HepG2 (cell line): ENCODE measurements around the gene MFRP. TPM values are rescaled to one million over a fixed set of nuclear protein-coding genes. Genes with fewer than 3 reads are reported as not detected.

ENCODE experiments used
- ATF1 ChIP-seq: IDR thresholded peaks from 2 replicates; pipeline ENCODE4 v1.6.1; 2016; ENCODE audit warnings: mild to moderate bottlenecking, control low read depth
- EP300 ChIP-seq, 3 experiments: sonication (generic) in 1 of 3; formaldehyde crosslinking in 1 of 3; IDR thresholded peaks; 2 replicates each; pipeline versions ENCODE4 v1.5.1 to v1.6.1; 2011 to 2020; ENCODE audit warnings: low read depth in 2 of 3, low read length in 2 of 3, borderline replicate concordance in 1 of 3, improper control_type of control experiment in 1 of 3, mild to moderate bottlenecking in 1 of 3, missing genetic modification reagents in 1 of 3, moderate library complexity in 1 of 3
- JUNB ChIP-seq: sonication (generic); formaldehyde crosslinking; IDR thresholded peaks from 2 replicates; pipeline ENCODE4 v1.8.0; 2022; ENCODE audit warnings: missing genetic modification reagents, mild to moderate bottlenecking, borderline replicate concordance
- KDM2A ChIP-seq: sonication (generic); formaldehyde crosslinking; IDR thresholded peaks from 2 replicates; pipeline ENCODE4 v1.4.0; 2020; ENCODE audit warnings: low read depth, missing genetic modification reagents, borderline replicate concordance
- MAFK ChIP-seq, 2 experiments: IDR thresholded peaks in 1 of 2; conservative IDR thresholded peaks in 1 of 2; 2 replicates each; pipeline ENCODE4 v1.6.1; 2011; ENCODE audit warnings: improper control_type of control experiment in 2 of 2, low read length in 2 of 2
- MEIS1 ChIP-seq: sonication (generic); formaldehyde crosslinking; IDR thresholded peaks from 2 replicates; pipeline ENCODE4 v1.9.0; 2021; ENCODE audit warnings: mild to moderate bottlenecking, missing genetic modification reagents, moderate library complexity, borderline replicate concordance
- MXD4 ChIP-seq: IDR thresholded peaks from 2 replicates; pipeline ENCODE4 v1.6.1; 2016; ENCODE audit warnings: mild to moderate bottlenecking, missing biosample characterization, missing genetic modification reagents
- PAWR ChIP-seq: sonication (generic); formaldehyde crosslinking; IDR thresholded peaks from 2 replicates; pipeline ENCODE4 v1.4.0; 2020; ENCODE audit warnings: missing genetic modification reagents, mild to moderate bottlenecking, borderline replicate concordance
- PAX8 ChIP-seq: sonication (generic); formaldehyde crosslinking; IDR thresholded peaks from 2 replicates; pipeline ENCODE4 v1.8.0; 2022; ENCODE audit warnings: mild to moderate bottlenecking, missing genetic modification reagents, borderline replicate concordance
- PRPF4 ChIP-seq: fragments of 200-400 bp; formaldehyde crosslinking; IDR thresholded peaks from 2 replicates; pipeline ENCODE4 v1.6.1; 2016; ENCODE audit warnings: low read length, low read depth; ENCODE audit not compliant: poor library complexity, severe bottlenecking
- SALL2 ChIP-seq: sonication (generic); formaldehyde crosslinking; IDR thresholded peaks from 2 replicates; pipeline ENCODE4 v1.8.1; 2023; ENCODE audit warnings: mild to moderate bottlenecking, missing genetic modification reagents, inconsistent platforms
- XRCC5 ChIP-seq: fragments of 200-400 bp; formaldehyde crosslinking; optimal IDR thresholded peaks from 2 replicates; pipeline ENCODE3; 2017; ENCODE audit warnings: mild to moderate bottlenecking, low read length
- ZFY ChIP-seq: sonication (generic); formaldehyde crosslinking; IDR thresholded peaks from 2 replicates; pipeline ENCODE4 v1.4.0; 2020; ENCODE audit warnings: missing genetic modification reagents
- ZNF292 ChIP-seq: sonication (generic); formaldehyde crosslinking; IDR thresholded peaks from 2 replicates; pipeline ENCODE4 v1.8.1; 2022; ENCODE audit warnings: mild to moderate bottlenecking, low read depth, missing genetic modification reagents, borderline replicate concordance
- ZNF510 ChIP-seq: sonication (generic); formaldehyde crosslinking; IDR thresholded peaks from 2 replicates; pipeline ENCODE4 v1.4.0; 2020; ENCODE audit warnings: low read depth, mild to moderate bottlenecking, missing genetic modification reagents
- ZNF615 ChIP-seq: sonication (generic); formaldehyde crosslinking; IDR thresholded peaks from 2 replicates; pipeline ENCODE4 v1.5.0; 2020; ENCODE audit warnings: mild to moderate bottlenecking, missing genetic modification reagents, borderline replicate concordance
- polyA plus RNA-seq, 8 experiments: library from polyadenylated mRNA; depleted of rRNA in 3 of 8; stranded (reverse) in 7 of 8; unstranded in 1 of 8; fragments of >200 nt; fragmentation: Illumina TruSeq in 4 of 8; extraction: Trizol in 4 of 8; gene quantifications; 2 replicates each; pipeline versions ENCODE4 v1.2.1 to v1.2.3, GENCODE V29; 2011 to 2016; ENCODE audit warnings: low read depth in 4 of 8, missing spikeins in 1 of 8, mixed read lengths in 1 of 8; ENCODE audit not compliant: insufficient read depth in 1 of 8
- total RNA-seq, 5 experiments: library from RNA; depleted of rRNA; stranded (reverse); fragments of >200 nt; fragmentation: Illumina TruSeq; extraction: Trizol; gene quantifications; 2 replicates each; pipeline ENCODE4 v1.2.3, GENCODE V29; 2016; ENCODE audit warnings: low read depth in 1 of 5
- TF ChIP-seq, protein P1 (sequence below): sonication (generic); formaldehyde crosslinking; IDR thresholded peaks from 2 replicates; pipeline ENCODE4 v1.8.1; 2023; ENCODE audit warnings: mild to moderate bottlenecking, moderate library complexity, missing genetic modification reagents
- TF ChIP-seq, protein P2 (sequence below), 2 experiments: sonication (generic) in 1 of 2; formaldehyde crosslinking in 1 of 2; IDR thresholded peaks; 2 replicates each; pipeline versions ENCODE4 v1.4.0 to v1.6.1; 2016 to 2020; ENCODE audit warnings: borderline replicate concordance in 1 of 2, low read depth in 1 of 2, mild to moderate bottlenecking in 1 of 2, missing genetic modification reagents in 1 of 2
- TF ChIP-seq, protein P3 (sequence below): sonication (generic); formaldehyde crosslinking; conservative IDR thresholded peaks from 2 replicates; pipeline ENCODE4 v1.4.0; 2020; ENCODE audit warnings: mild to moderate bottlenecking, missing genetic modification reagents, moderate library complexity

MFRP gene
- total and polyA plus RNA-seq, 2 of the 13 experiments (the other 11 are each of a cell fraction or from before 2014, with no cell fraction given): not detected

DNA sequence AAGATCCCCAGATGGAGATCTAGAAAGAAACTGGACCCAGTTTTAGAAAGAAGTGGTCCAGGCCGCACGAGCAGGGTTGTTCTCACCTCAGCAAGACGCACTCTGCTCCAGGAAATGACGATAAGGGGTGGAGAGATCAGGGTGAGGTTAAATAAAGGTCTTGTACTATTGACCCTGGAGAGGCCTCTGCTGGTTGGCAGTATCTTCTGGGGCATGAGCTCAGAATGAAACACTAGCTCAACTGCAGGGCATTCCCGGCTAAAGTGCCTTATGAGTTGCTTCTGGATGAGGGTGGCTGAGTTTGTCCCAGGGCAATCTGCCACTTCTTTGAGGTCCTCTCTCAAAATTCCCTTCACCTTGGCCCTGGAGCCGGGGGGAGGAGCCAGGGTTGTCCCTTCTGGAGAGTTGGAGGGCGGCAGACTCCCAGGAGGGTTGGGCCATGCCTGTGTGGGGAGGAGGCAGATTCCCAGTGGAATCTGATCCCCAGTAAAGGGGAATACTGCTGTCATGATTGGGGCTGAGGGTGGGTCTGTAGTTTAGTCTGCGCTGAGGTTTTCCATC, 24.1 kb upstream of the MFRP start (continued):
- no peak for TF ChIP-seq MEIS1 (CRISPR knock-in tag)
- no peak for TF ChIP-seq ZNF510 (CRISPR knock-in tag)
- TF ChIP-seq, protein P1, sequence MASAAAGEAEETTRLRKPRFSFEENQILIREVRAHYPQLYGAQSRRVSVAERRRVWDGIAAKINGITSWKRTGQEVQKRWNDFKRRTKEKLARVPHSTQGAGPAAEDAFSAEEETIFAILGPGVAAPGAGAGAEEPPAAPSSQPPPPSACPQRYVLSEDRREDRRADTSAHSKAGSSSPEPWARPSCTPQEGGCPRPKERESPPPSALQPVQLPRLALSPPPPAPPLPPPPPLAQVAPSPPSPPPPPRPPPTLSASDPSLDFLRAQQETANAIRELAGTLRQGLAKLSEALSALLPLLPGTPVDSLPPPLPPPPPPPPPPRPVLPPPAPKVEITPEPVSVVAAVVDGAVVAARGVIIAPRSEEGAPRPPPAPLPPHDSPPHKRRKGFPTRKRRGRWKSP (CRISPR knock-in tag): 0 out of 2 replicates have a peak, but pooled peaks have one; percentile 38
- no peak for TF ChIP-seq SALL2 (CRISPR knock-in tag)
- no peak for TF ChIP-seq PAX8 (CRISPR knock-in tag)
- TF ChIP-seq MXD4: no peak
- TF ChIP-seq ZNF615: peak; percentile 74; the same call in 1 of the 2 replicates
- no peak for TF ChIP-seq KDM2A
- peak; percentile 32; the same call in 1 of the 2 replicates for TF ChIP-seq ZFY
- TF ChIP-seq EP300 (IDR thresholded peaks at IDR 0.05; ENCODE audit: low read depth in 2 of 2, low read length in 2 of 2): peak in 1 of 2 experiments; percentile 25; a peak in 1 of 4 replicates
- TF ChIP-seq EP300 (CRISPR knock-in tag; IDR thresholded peaks at IDR 0.05; ENCODE audit: borderline replicate concordance): no peak
- peak; percentile 39 for TF ChIP-seq XRCC5
- no peak for TF ChIP-seq ZNF292 (CRISPR knock-in tag)
- TF ChIP-seq ATF1 (CRISPR knock-in tag): 0 out of 2 replicates have a peak, but pooled peaks have one; percentile 22
- TF ChIP-seq PRPF4: no peak
- no peak for TF ChIP-seq PAWR (CRISPR knock-in tag)
- TF ChIP-seq, protein P2, sequence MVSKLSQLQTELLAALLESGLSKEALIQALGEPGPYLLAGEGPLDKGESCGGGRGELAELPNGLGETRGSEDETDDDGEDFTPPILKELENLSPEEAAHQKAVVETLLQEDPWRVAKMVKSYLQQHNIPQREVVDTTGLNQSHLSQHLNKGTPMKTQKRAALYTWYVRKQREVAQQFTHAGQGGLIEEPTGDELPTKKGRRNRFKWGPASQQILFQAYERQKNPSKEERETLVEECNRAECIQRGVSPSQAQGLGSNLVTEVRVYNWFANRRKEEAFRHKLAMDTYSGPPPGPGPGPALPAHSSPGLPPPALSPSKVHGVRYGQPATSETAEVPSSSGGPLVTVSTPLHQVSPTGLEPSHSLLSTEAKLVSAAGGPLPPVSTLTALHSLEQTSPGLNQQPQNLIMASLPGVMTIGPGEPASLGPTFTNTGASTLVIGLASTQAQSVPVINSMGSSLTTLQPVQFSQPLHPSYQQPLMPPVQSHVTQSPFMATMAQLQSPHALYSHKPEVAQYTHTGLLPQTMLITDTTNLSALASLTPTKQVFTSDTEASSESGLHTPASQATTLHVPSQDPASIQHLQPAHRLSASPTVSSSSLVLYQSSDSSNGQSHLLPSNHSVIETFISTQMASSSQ (IDR thresholded peaks at IDR 0.05; ENCODE audit: low read depth): no peak
- TF ChIP-seq, protein P2 (CRISPR knock-in tag; IDR thresholded peaks at IDR 0.05; ENCODE audit: borderline replicate concordance): no peak
- no peak for TF ChIP-seq MAFK (conservative IDR thresholded peaks at IDR 0.05 in 1 of 2, IDR thresholded peaks at IDR 0.05 in 1 of 2; ENCODE audit: low read length in 2 of 2)
- TF ChIP-seq JUNB: no peak
- TF ChIP-seq, protein P3, sequence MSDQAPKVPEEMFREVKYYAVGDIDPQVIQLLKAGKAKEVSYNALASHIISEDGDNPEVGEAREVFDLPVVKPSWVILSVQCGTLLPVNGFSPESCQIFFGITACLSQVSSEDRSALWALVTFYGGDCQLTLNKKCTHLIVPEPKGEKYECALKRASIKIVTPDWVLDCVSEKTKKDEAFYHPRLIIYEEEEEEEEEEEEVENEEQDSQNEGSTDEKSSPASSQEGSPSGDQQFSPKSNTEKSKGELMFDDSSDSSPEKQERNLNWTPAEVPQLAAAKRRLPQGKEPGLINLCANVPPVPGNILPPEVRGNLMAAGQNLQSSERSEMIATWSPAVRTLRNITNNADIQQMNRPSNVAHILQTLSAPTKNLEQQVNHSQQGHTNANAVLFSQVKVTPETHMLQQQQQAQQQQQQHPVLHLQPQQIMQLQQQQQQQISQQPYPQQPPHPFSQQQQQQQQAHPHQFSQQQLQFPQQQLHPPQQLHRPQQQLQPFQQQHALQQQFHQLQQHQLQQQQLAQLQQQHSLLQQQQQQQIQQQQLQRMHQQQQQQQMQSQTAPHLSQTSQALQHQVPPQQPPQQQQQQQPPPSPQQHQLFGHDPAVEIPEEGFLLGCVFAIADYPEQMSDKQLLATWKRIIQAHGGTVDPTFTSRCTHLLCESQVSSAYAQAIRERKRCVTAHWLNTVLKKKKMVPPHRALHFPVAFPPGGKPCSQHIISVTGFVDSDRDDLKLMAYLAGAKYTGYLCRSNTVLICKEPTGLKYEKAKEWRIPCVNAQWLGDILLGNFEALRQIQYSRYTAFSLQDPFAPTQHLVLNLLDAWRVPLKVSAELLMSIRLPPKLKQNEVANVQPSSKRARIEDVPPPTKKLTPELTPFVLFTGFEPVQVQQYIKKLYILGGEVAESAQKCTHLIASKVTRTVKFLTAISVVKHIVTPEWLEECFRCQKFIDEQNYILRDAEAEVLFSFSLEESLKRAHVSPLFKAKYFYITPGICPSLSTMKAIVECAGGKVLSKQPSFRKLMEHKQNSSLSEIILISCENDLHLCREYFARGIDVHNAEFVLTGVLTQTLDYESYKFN (CRISPR knock-in tag): peak; percentile 76
